Heart right ventricle (tissue), 16 donors: Measurements from ENCODE around the gene OR5K4. TPM values are rescaled to one million over a fixed set of nuclear protein-coding genes. Genes with fewer than 3 reads are reported as not detected.

Source experiments
- ATAC-seq, 8 donors: fragments of 200-7000 bp; cut with Tn5 transposase; one replicate each; pipeline ENCODE4 v1.9.1; 2020; ENCODE audit warnings: mild to moderate bottlenecking in 8 of 8, moderate library complexity in 8 of 8, moderate number of reproducible peaks in 1 of 8
- DNase-seq, 2 donors: peaks; one replicate each; pipeline ENCODE4 v3.0.0-alpha.2; 2020
- H3K27ac ChIP-seq, 10 donors: fragments of 200-600 bp; sonication (generic) in 2 of 10; one replicate each; pipeline versions ENCODE4 v1.5.0 to v1.8.0; 2020 to 2022; ENCODE audit warnings: mild to moderate bottlenecking in 3 of 10
- H3K27me3 ChIP-seq, 7 donors: fragments of 200-600 bp; one replicate each; pipeline ENCODE4 v1.8.0; 2021 to 2022; ENCODE audit warnings: mild to moderate bottlenecking in 2 of 7
- H3K36me3 ChIP-seq, 9 donors: fragments of 200-600 bp; sonication (generic) in 1 of 9; one replicate each; pipeline versions ENCODE4 v1.5.0 to v1.8.0; 2020 to 2022; ENCODE audit warnings: mild to moderate bottlenecking in 2 of 9
- H3K4me1 ChIP-seq, 9 donors: fragments of 200-600 bp; sonication (generic) in 1 of 9; one replicate each; pipeline versions ENCODE4 v1.5.0 to v1.8.0; 2020 to 2022; ENCODE audit warnings: mild to moderate bottlenecking in 4 of 9
- H3K4me3 ChIP-seq, 10 donors: fragments of 200-600 bp; sonication (generic) in 2 of 10; one replicate each; pipeline versions ENCODE4 v1.5.0 to v1.8.0; 2020 to 2022; ENCODE audit warnings: mild to moderate bottlenecking in 7 of 10, moderate library complexity in 2 of 10
- H3K9me3 ChIP-seq, 11 donors: fragments of 200-600 bp in 10 of 11; sonication (generic) in 2 of 11; one replicate each; pipeline versions ENCODE4 v1.5.0 to v1.8.0; 2013 to 2022; ENCODE audit warnings: mild to moderate bottlenecking in 2 of 11, control low read depth in 1 of 11, moderate library complexity in 1 of 11
- intact Hi-C, 10 donors: fragments of 100-400 bp; cut with DNase I; formaldehyde crosslinking; loops; one replicate each; pipeline versions ENCODE4 v1.11.1 to v1.14.2; 2022
- polyA plus RNA-seq, 2 donors: library from polyadenylated mRNA; stranded (reverse); fragments of 200-250 nt; gene quantifications; one replicate each; pipeline ENCODE4 v1.2.3, GENCODE V29; 2013
- total RNA-seq, 10 donors: library from RNA; stranded (reverse); fragmentation: NEBNext Ultra II Directional in 3 of 10; extraction: Animal tissue kit (Norgen Biotek cat#: 25700) in 3 of 10; gene quantifications; one replicate each; pipeline versions ENCODE4 v1.2.1 to v1.2.4, GENCODE V29; 2021 to 2023
- TF ChIP-seq, protein P1 (sequence below), 9 donors: fragments of 200-600 bp; sonication (generic) in 2 of 9; IDR thresholded peaks; one replicate each; pipeline versions ENCODE4 v1.5.0 to v1.8.0; 2021 to 2022; ENCODE audit warnings: antibody characterized with exemption in 9 of 9, mild to moderate bottlenecking in 5 of 9, moderate library complexity in 1 of 9
- donor health status: Arrhythmogenic right ventricular cardiomyopathy.
- donor health status: ischemic (EF 13 %, LVEDD 7.1; RV severe dilation, severe dysfunction).
- donor health status: healthy with polysubstance abuse.
- donor health status: DM: no; HTN: yes; CAD: no.
- donor health status: DM: no; HTN: no; CAD: no.
- donor health status: ischemic (EF 25% LVEDD 6.9; RV normal size, moderate dysfunction).
- donor health status: ischemic (EF 25% LVEDD 5.7; RV mildly dilated, moderate dysfunction).
- donor health status: healthy.
- donor health status: DM: yes; HTN: yes; CAD: no.
- donor health status: Ischemic cardiomyopathy.
- donor health status: ischemic (EF 35%, LVEDD 5.7; RV mildly dilated, moderate dysfunction).
- donor health status: nonischemic (EF 11% LVEDD 7.7; RV severe dilation, severe dysfunction).
- donor health status: DM: yes; HTN: yes; CAD: no.
- donor health status: PGD.
- donor health status: ischemic (EF 29% LVEDD 5.4; RV normal size, mild dysfunction).
- donor health status: nonischemic (EF 23%, LVEDD 6.1; RV moderate dilation, normal function).

Gene OR5K4
- total and polyA plus RNA-seq, 12 donors, result not detected

DNA sequence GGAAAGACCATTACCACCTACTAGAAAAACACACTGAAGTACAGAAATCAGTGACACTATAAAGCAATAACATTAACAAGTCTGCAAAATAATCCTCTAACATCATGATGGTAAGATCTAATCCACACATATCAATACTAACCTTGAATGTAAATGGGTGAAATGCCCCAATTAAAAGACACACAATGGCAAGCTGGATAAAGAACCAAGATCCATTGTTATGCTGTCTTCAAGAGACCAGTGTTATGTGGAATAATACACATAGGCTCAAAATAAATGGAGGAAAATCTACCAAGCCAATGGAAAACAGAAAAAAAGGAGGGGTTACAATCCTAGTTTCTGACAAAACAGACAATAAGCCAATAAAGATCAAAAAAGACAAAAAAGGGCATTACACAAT lies 50.4 kb downstream of the OR5K4 start:
- ATAC-seq (no peak), DNase-seq (no peak)
- Histone ChIP-seq H3K4me1 (no peaks in the 10 kb centered on the region), H3K27me3 (no peaks in the 10 kb centered on the region), H3K4me3 (no peak overlapping the region), H3K27ac (no peak overlapping the region), H3K36me3 (no peaks in the 10 kb centered on the region), H3K9me3 (peaks cover 0 to 81% (median 27%) of the 10 kb centered on the region in 11 donors)
- TF ChIP-seq, protein P1, sequence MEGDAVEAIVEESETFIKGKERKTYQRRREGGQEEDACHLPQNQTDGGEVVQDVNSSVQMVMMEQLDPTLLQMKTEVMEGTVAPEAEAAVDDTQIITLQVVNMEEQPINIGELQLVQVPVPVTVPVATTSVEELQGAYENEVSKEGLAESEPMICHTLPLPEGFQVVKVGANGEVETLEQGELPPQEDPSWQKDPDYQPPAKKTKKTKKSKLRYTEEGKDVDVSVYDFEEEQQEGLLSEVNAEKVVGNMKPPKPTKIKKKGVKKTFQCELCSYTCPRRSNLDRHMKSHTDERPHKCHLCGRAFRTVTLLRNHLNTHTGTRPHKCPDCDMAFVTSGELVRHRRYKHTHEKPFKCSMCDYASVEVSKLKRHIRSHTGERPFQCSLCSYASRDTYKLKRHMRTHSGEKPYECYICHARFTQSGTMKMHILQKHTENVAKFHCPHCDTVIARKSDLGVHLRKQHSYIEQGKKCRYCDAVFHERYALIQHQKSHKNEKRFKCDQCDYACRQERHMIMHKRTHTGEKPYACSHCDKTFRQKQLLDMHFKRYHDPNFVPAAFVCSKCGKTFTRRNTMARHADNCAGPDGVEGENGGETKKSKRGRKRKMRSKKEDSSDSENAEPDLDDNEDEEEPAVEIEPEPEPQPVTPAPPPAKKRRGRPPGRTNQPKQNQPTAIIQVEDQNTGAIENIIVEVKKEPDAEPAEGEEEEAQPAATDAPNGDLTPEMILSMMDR (IDR thresholded peaks at IDR 0.05), result no peak
- intact Hi-C loops, result no loop called here

Other genes starting within 250 kb of the OR5K4 start
- gene OR5H1, start 223.1 kb upstream of the OR5K4 start, total RNA-seq, result not detected
- not detected for gene OR5H1, start 223.1 kb upstream of the OR5K4 start, polyA plus RNA-seq
- gene OR5H14, start 206.4 kb upstream of the OR5K4 start, total RNA-seq, result not detected
- gene OR5H14, start 206.4 kb upstream of the OR5K4 start, polyA plus RNA-seq, result not detected
- gene OR5H15, start 187.2 kb upstream of the OR5K4 start, total RNA-seq, result not detected
- gene OR5H15, start 187.2 kb upstream of the OR5K4 start, polyA plus RNA-seq, result not detected
- gene OR5H6, start 89.6 kb upstream of the OR5K4 start, total RNA-seq, result not detected
- not detected for gene OR5H6, start 89.6 kb upstream of the OR5K4 start, polyA plus RNA-seq
- gene OR5H2, start 71.3 kb upstream of the OR5K4 start, total RNA-seq, result not detected
- not detected for gene OR5H2, start 71.3 kb upstream of the OR5K4 start, polyA plus RNA-seq
- gene OR5K3, start 36.8 kb downstream of the OR5K4 start, total RNA-seq, result not detected
- not detected for gene OR5K3, start 36.8 kb downstream of the OR5K4 start, polyA plus RNA-seq
- not detected for gene OR5K1, start 109.3 kb downstream of the OR5K4 start, total RNA-seq
- gene OR5K1, start 109.3 kb downstream of the OR5K4 start, polyA plus RNA-seq, result not detected
- not detected for gene OR5K2, start 143.8 kb downstream of the OR5K4 start, total RNA-seq
- not detected for gene OR5K2, start 143.8 kb downstream of the OR5K4 start, polyA plus RNA-seq
- 10 to 100 TPM; 58.1 to 99.6 (median 75.5) TPM for gene CLDND1, start 169.0 kb downstream of the OR5K4 start, total RNA-seq
- gene CLDND1, start 169.0 kb downstream of the OR5K4 start, polyA plus RNA-seq, result 10 to 100 TPM; 55.6 to 99.9 TPM
- gene GPR15, start 178.1 kb downstream of the OR5K4 start, total RNA-seq, result under 1 TPM in 1 of 10 donors, not detected in 9; 0.21 TPM
- not detected for gene GPR15, start 178.1 kb downstream of the OR5K4 start, polyA plus RNA-seq
- gene CPOX, start 239.8 kb downstream of the OR5K4 start, total RNA-seq, result 10 to 100 TPM in 7 of 10 donors, 1 to 10 TPM in 3; 7.7 to 12.5 (median 11.0) TPM
- 10 to 100 TPM in 1 of 2 donors, 1 to 10 TPM in 1; 7.9 to 11.6 TPM for gene CPOX, start 239.8 kb downstream of the OR5K4 start, polyA plus RNA-seq